Left forelimb (tissue), 1 donor: Measurements from ENCODE around the gene ACER2.
"Not testable (repeated sequence)": the region's sequence is repeated elsewhere in the genome, so short reads cannot be mapped to it uniquely, and the experiment has no call there.

Source experiments
- DNase-seq: peaks from one replicate; pipeline ENCODE4 v3.0.0-alpha.2; 2018; ENCODE audit warnings: low spot score

ACER2 gene

GRCh38 chr9:19408693-19409400 lies at the start of gene ACER2:
ACER2 (plus strand) TSS chr9:19409009; CDS start chr9:19409085, 76 bp downstream.
- DNase-seq: peak; percentile 96

- DNase-seq: no peak
Measured at GRCh38 chr9:19369107-19369506, 39.7 kb upstream of the ACER2 start.

GRCh38 chr9:19371942-19372341 lies 36.9 kb upstream of the ACER2 start:
- DNase-seq: no peak

- no peak for DNase-seq
Measured at GRCh38 chr9:19372567-19372966, 36.2 kb upstream of the ACER2 start.

GRCh38 chr9:19373527-19373926 lies 35.3 kb upstream of the ACER2 start:
- DNase-seq: no peak

- no peak for DNase-seq
Measured at GRCh38 chr9:19375538-19375937, 33.3 kb upstream of the ACER2 start.

GRCh38 chr9:19376931-19377330 lies 31.9 kb upstream of the ACER2 start:
- no peak for DNase-seq

- DNase-seq: no peak
Measured at GRCh38 chr9:19378164-19378563, 30.6 kb upstream of the ACER2 start.

GRCh38 chr9:19378647-19379046 lies 30.2 kb upstream of the ACER2 start:
- no peak for DNase-seq

GRCh38 chr9:19379283-19379682 lies 29.5 kb upstream of the ACER2 start:
- DNase-seq: no peak

- DNase-seq: no peak
Measured at GRCh38 chr9:19379697-19380046, 29.1 kb upstream of the ACER2 start.

GRCh38 chr9:19380826-19381075 lies 28.1 kb upstream of the ACER2 start:
- DNase-seq: no peak

GRCh38 chr9:19381656-19382055 lies 27.2 kb upstream of the ACER2 start:
- DNase-seq: no peak

- DNase-seq: not testable (repeated sequence)
Measured at GRCh38 chr9:19385212-19385611, 23.6 kb upstream of the ACER2 start.

GRCh38 chr9:19385786-19386501 lies 22.9 kb upstream of the ACER2 start:
- no peak for DNase-seq

- no peak for DNase-seq
Measured at GRCh38 chr9:19386502-19387044, 22.2 kb upstream of the ACER2 start.

- no peak for DNase-seq
Measured at GRCh38 chr9:19387317-19387716, 21.5 kb upstream of the ACER2 start.

- not testable (repeated sequence) for DNase-seq
Measured at GRCh38 chr9:19389539-19389938, 19.3 kb upstream of the ACER2 start.

- DNase-seq: no peak
Measured at GRCh38 chr9:19397845-19398244, 11.0 kb upstream of the ACER2 start.

- not testable (repeated sequence) for DNase-seq
Measured at GRCh38 chr9:19403231-19403630, 5.6 kb upstream of the ACER2 start.

- DNase-seq: no peak
Measured at GRCh38 chr9:19404283-19405075, 4.3 kb upstream of the ACER2 start.

- no peak for DNase-seq
Measured at GRCh38 chr9:19405771-19406170, 3.0 kb upstream of the ACER2 start.

GRCh38 chr9:19408316-19408692 lies 505 bp upstream of the ACER2 start:
- DNase-seq: no peak
